GM12892 (cell line): ENCODE measurements around the gene NCAPD2.

Experiments
- POLR2A ChIP-seq: IDR thresholded peaks from 2 replicates; pipeline ENCODE4 v1.6.1; 2011; ENCODE audit warnings: low read depth, low read length, control low read depth
- POLR2AphosphoS5 ChIP-seq: IDR thresholded peaks from 2 replicates; pipeline ENCODE4 v1.6.1; 2011; ENCODE audit warnings: low read depth, low read length, control low read depth
- TAF1 ChIP-seq: IDR thresholded peaks from 2 replicates; pipeline ENCODE4 v1.6.1; 2011; ENCODE audit warnings: low read depth, mild to moderate bottlenecking, control low read depth, low read length, borderline replicate concordance

DNA sequence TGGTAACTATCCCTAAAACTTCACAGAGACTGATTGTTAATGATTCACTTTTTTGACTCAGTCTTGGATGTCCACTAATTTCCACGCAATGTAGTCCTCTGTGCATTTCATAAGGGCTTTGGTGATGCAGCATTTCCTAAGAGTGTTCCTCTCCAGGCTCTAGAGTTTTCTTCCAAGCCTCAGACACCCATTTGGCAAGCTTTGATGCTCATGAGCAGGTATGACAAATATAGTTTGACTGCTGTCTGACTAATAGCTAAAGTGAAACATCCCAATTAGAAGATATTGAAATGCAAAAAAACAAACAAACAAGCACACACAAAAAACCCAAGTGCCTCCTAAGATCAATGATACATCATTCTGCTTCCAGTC, 21.9 kb upstream of the NCAPD2 start:
- no peak for TF ChIP-seq POLR2A
- TF ChIP-seq POLR2AphosphoS5 = no peak
- TF ChIP-seq TAF1 = no peak
